ENCODE results near the gene SULT1E1.

DNA sequence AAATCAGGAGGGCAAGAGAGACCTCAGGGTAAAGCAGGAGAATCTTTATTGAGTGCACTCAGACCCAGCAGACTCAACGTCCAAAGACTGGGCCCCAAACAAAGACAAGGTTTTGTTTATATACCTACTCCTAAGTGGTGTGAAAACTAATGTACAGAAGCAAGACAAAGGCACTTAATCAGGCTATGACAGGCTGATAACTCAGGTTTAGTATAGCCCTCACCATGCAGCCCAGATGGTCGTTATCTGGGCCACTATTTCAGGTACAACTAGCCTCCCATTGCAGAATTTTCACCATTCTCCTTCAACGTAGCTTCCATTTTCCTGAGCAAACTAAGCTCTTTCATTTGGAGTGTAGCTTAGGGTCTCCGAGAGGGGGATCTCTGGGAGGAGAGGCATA lies 36.9 kb downstream of the SULT1E1 start:
- TF ChIP-seq POLR2AphosphoS5 (IDR thresholded peaks at IDR 0.05; ENCODE audit: borderline replicate concordance, low read depth, low read length) = no peak
- TF ChIP-seq EZH2 (IDR thresholded peaks at IDR 0.05) = no peak

Data from SK-N-MC (cell line).